ENCODE data around the gene DNM1. TPM values are rescaled to one million over a fixed set of nuclear protein-coding genes. Genes with fewer than 3 reads are reported as not detected.

DNM1 gene
- total and polyA plus RNA-seq, 4 donors, result 0.29 to 5.9 (median 1.1) TPM

- 87% methylated on average over 4 of the region's 4 CpGs for whole genome bisulfite sequencing
- no peak for TF ChIP-seq RAD21 (IDR thresholded peaks at IDR 0.05)
- no peak for TF ChIP-seq TAF1 (conservative IDR thresholded peaks at IDR 0.05)
- TF ChIP-seq NR2F2 (IDR thresholded peaks at IDR 0.05), result no peak
- no peak for TF ChIP-seq CTCF (IDR thresholded peaks at IDR 0.05; ENCODE audit: low read depth, low read length, missing input control)
- no peak for TF ChIP-seq HNF4A (conservative IDR thresholded peaks at IDR 0.05)
- TF ChIP-seq EGR1 (IDR thresholded peaks at IDR 0.05; ENCODE audit: low read depth in 2 of 2), result no peak
- TF ChIP-seq ATF3 (IDR thresholded peaks at IDR 0.05), result no peak
- no peak for TF ChIP-seq YY1 (IDR thresholded peaks at IDR 0.05)
- no peak for TF ChIP-seq MAX (IDR thresholded peaks at IDR 0.05)
- TF ChIP-seq GABPA (IDR thresholded peaks at IDR 0.05 in 1 of 2, conservative IDR thresholded peaks at IDR 0.05 in 1 of 2), result no peak
- TF ChIP-seq RXRA (IDR thresholded peaks at IDR 0.05), result no peak
Observed at GRCh38 chr9:128294142-128294541, 91.0 kb downstream of the DNM1 start.

DNA sequence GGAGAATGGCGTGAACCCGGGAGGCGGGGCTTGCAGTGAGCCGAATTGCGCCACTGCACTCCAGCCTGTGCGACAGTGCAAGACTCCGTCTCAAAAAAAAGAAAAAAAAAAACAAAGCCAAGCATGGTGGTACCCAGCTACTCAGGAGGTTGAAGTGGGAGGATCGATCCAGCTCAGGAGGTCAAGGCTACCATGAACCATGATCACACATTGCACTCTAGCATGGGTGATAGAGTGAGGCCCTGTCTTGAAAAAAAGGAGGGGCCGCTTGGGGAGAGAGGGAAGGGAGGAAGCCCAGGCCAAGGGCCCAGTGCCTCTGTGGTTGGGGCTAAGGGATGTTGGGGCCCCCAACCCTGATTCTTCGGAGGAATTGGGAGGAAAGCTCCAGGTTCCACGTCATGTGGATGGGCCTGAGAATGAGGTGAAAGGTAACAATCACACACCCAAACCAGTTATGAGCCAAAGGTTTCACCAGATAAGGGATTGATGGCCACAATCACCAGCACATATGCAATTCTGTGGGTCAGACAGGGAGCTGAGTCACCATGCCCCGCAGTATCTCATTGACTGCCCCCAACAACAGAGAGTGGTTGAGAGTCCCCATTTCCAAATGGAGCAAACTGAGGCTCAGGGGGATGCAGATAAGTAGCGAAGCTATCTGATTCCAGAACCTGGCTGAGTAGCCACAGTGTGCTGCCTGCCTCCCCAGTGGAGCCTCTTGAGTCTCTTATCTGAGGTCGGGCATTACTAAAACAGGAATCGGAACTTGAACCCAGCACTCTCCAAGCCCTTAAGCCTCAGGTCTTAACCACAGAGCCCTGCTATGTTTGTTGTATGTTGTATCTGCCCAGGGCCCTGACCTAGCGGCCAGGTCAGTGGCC lies 93.4 kb downstream of the DNM1 start:
- H3K4me1 ChIP-seq (ENCODE audit: control insufficient read depth in 4 of 4, insufficient read depth in 4 of 4, low read length in 3 of 4), result peaks cover 2 to 16% (median 13%) of the 10 kb centered on the region in 4 donors
- peak overlapping the region; percentile 68 to 93 for H3K27ac ChIP-seq (ENCODE audit: low read depth in 1 of 2, low read length in 2 of 2)
- WGBS, result 68% methylated on average over 16 of the region's 16 CpGs
- no peaks in the 10 kb centered on the region for H3K9me3 ChIP-seq (ENCODE audit: control insufficient read depth in 4 of 4, low read length in 3 of 4)
- H3K27me3 ChIP-seq (ENCODE audit: control insufficient read depth in 4 of 4, insufficient read depth in 4 of 4, low read length in 3 of 4), result no peaks in the 10 kb centered on the region
- H3K9ac ChIP-seq (ENCODE audit: low read depth in 1 of 2, low read length in 2 of 2), result peak overlapping the region in 1 of 2 donors; percentile 21
- no peak for DNase-seq (ENCODE audit: low spot score)
- TF ChIP-seq RXRA (IDR thresholded peaks at IDR 0.05) (peak; percentile 79 to 82), HNF4G (IDR thresholded peaks at IDR 0.05) (no peak), NR2F2 (IDR thresholded peaks at IDR 0.05) (no peak), HNF4A (conservative IDR thresholded peaks at IDR 0.05) (peak in 1 of 2 donors; percentile 20), SP1 (IDR thresholded peaks at IDR 0.05) (peak; percentile 57), ZBTB33 (IDR thresholded peaks at IDR 0.05) (no peak), YY1 (IDR thresholded peaks at IDR 0.05) (peak; percentile 49), TAF1 (conservative IDR thresholded peaks at IDR 0.05) (no peak), MAX (IDR thresholded peaks at IDR 0.05) (peak; percentile 2), JUND (IDR thresholded peaks at IDR 0.05) (peak in 1 of 2 donors; percentile 45), ATF3 (IDR thresholded peaks at IDR 0.05) (no peak), CTCF (IDR thresholded peaks at IDR 0.05; ENCODE audit: low read depth, low read length, missing input control) (no peak), EGR1 (IDR thresholded peaks at IDR 0.05; ENCODE audit: low read depth in 2 of 2) (no peak), GABPA (IDR thresholded peaks at IDR 0.05 in 1 of 2, conservative IDR thresholded peaks at IDR 0.05 in 1 of 2) (peak in 1 of 2 donors; percentile 35), FOXA2 (IDR thresholded peaks at IDR 0.05) (no peak), RAD21 (IDR thresholded peaks at IDR 0.05) (no peak), FOXA1 (IDR thresholded peaks at IDR 0.05) (no peak)
- TF ChIP-seq, protein P1, sequence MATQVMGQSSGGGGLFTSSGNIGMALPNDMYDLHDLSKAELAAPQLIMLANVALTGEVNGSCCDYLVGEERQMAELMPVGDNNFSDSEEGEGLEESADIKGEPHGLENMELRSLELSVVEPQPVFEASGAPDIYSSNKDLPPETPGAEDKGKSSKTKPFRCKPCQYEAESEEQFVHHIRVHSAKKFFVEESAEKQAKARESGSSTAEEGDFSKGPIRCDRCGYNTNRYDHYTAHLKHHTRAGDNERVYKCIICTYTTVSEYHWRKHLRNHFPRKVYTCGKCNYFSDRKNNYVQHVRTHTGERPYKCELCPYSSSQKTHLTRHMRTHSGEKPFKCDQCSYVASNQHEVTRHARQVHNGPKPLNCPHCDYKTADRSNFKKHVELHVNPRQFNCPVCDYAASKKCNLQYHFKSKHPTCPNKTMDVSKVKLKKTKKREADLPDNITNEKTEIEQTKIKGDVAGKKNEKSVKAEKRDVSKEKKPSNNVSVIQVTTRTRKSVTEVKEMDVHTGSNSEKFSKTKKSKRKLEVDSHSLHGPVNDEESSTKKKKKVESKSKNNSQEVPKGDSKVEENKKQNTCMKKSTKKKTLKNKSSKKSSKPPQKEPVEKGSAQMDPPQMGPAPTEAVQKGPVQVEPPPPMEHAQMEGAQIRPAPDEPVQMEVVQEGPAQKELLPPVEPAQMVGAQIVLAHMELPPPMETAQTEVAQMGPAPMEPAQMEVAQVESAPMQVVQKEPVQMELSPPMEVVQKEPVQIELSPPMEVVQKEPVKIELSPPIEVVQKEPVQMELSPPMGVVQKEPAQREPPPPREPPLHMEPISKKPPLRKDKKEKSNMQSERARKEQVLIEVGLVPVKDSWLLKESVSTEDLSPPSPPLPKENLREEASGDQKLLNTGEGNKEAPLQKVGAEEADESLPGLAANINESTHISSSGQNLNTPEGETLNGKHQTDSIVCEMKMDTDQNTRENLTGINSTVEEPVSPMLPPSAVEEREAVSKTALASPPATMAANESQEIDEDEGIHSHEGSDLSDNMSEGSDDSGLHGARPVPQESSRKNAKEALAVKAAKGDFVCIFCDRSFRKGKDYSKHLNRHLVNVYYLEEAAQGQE (IDR thresholded peaks at IDR 0.05), result no peak
- H3K4me3 ChIP-seq (ENCODE audit: low read depth in 1 of 3, low read length in 3 of 3), result no peak overlapping the region
- H3K36me3 ChIP-seq (ENCODE audit: control insufficient read depth in 4 of 4, insufficient read depth in 3 of 4, low read depth in 1 of 4, low read length in 3 of 4), result no peaks in the 10 kb centered on the region

More at GRCh38 chr9:128294142-128294541, 91.0 kb downstream of the DNM1 start:
- no peak overlapping the region for H3K27ac ChIP-seq (ENCODE audit: low read depth in 1 of 2, low read length in 2 of 2)
- H3K9ac ChIP-seq (ENCODE audit: low read depth in 1 of 2, low read length in 2 of 2), result no peak overlapping the region
- no peak overlapping the region for H3K4me3 ChIP-seq (ENCODE audit: low read depth in 1 of 3, low read length in 3 of 3)
- no peak for DNase-seq (ENCODE audit: low spot score)
- H3K9me3 ChIP-seq (ENCODE audit: control insufficient read depth in 4 of 4, low read length in 3 of 4), result no peaks in the 10 kb centered on the region
- H3K4me1 ChIP-seq (ENCODE audit: control insufficient read depth in 4 of 4, insufficient read depth in 4 of 4, low read length in 3 of 4), result peaks cover 2 to 16% (median 13%) of the 10 kb centered on the region in 4 donors
- no peaks in the 10 kb centered on the region for H3K27me3 ChIP-seq (ENCODE audit: control insufficient read depth in 4 of 4, insufficient read depth in 4 of 4, low read length in 3 of 4)
- no peaks in the 10 kb centered on the region for H3K36me3 ChIP-seq (ENCODE audit: control insufficient read depth in 4 of 4, insufficient read depth in 3 of 4, low read depth in 1 of 4, low read length in 3 of 4)

Data from liver (tissue), 9 donors.